Panc1 (cell line): ENCODE results near the gene LPP.

Source experiments
- CTCF ChIP-seq: fragments of 450-650 bp; IDR thresholded peaks from 2 replicates; pipeline ENCODE4 v1.5.1; 2017; ENCODE audit warnings: mild to moderate bottlenecking
- POLR2AphosphoS5 ChIP-seq: IDR thresholded peaks from 2 replicates; pipeline ENCODE4 v1.6.1; 2012; ENCODE audit warnings: mild to moderate bottlenecking, low read depth, low read length, moderate library complexity
- REST ChIP-seq, 2 experiments: IDR thresholded peaks; 2 replicates each; pipeline ENCODE4 v1.6.1; 2011 to 2012; ENCODE audit warnings: low read depth in 2 of 2, control low read depth in 1 of 2, low read length in 1 of 2, mild to moderate bottlenecking in 1 of 2, moderate library complexity in 1 of 2; ENCODE audit not compliant: insufficient read depth in 1 of 2
- TCF7L2 ChIP-seq: IDR thresholded peaks from 2 replicates; pipeline ENCODE4 v1.6.1; 2011; ENCODE audit warnings: mild to moderate bottlenecking, low read depth, low read length, inconsistent platforms

- TF ChIP-seq CTCF (no peak), POLR2AphosphoS5 (no peak), REST (IDR thresholded peaks at IDR 0.05; ENCODE audit: insufficient read depth in 1 of 2, low read depth in 2 of 2, low read length in 1 of 2) (no peak), TCF7L2 (no peak)
Observed at GRCh38 chr3:188698436-188698835, 544.5 kb downstream of the LPP start.
